Common myeloid progenitor, CD34-positive (primary cell): ENCODE results near the gene PFKL.

Experiments
- CTCF ChIA-PET: fragments of 350-600 bp; sonication (Branson Sonifier 250); formaldehyde crosslinking; loops from one replicate; lab custom pipeline; 2021; ENCODE audit warnings: antibody characterized with exemption; lab: Charles Lee
- POLR2A ChIA-PET: fragments of 350-600 bp; sonication (Branson Sonifier 250); formaldehyde crosslinking; loops from one replicate; lab custom pipeline; 2021; ENCODE audit warnings: antibody characterized with exemption; lab: Charles Lee
- DNase-seq, 3 donors: peaks; one replicate each; pipeline versions ENCODE4 v3.0.0 to v3.0.0-alpha.2; 2013
- H3K27ac ChIP-seq, 2 experiments: 1 replicate in 1 of 2; 2 replicates in 1 of 2; pipeline ENCODE4 v1.7.0; 2013; ENCODE audit warnings: inconsistent platforms in 2 of 2, low read length in 2 of 2, mild to moderate bottlenecking in 2 of 2, low read depth in 1 of 2, moderate library complexity in 1 of 2; ENCODE audit not compliant: severe bottlenecking in 2 of 2, insufficient read depth in 1 of 2, poor library complexity in 1 of 2
- H3K27me3 ChIP-seq, 5 experiments: replicated peaks in 2 of 5; 1 replicate in 3 of 5; 2 replicates in 2 of 5; pipeline versions ENCODE4 v1.6.1 to v1.7.0; 2013; ENCODE audit warnings: low read length in 4 of 5, mild to moderate bottlenecking in 2 of 5, moderate library complexity in 2 of 5, inconsistent platforms in 1 of 5; ENCODE audit not compliant: insufficient read depth in 5 of 5, control insufficient read depth in 4 of 5
- H3K36me3 ChIP-seq, 4 experiments: 1 replicate in 2 of 4; 2 replicates in 2 of 4; pipeline versions ENCODE4 v1.6.1 to v1.7.0; 2013; ENCODE audit warnings: low read length in 3 of 4, control low read depth in 1 of 4, mild to moderate bottlenecking in 1 of 4; ENCODE audit not compliant: control insufficient read depth in 4 of 4, insufficient read depth in 4 of 4
- H3K4me1 ChIP-seq, 4 experiments: 1 replicate in 3 of 4; 2 replicates in 1 of 4; pipeline versions ENCODE4 v1.6.1 to v1.7.1; 2013; ENCODE audit warnings: low read length in 3 of 4, mild to moderate bottlenecking in 3 of 4, control low read depth in 1 of 4, inconsistent platforms in 1 of 4, moderate library complexity in 1 of 4; ENCODE audit not compliant: control insufficient read depth in 4 of 4, insufficient read depth in 4 of 4; ENCODE audit errors: control extremely low read depth in 1 of 4
- H3K4me3 ChIP-seq, 7 experiments: 1 replicate in 4 of 7; 2 replicates in 3 of 7; pipeline versions ENCODE4 v1.5.1 to v1.7.0; 2013; ENCODE audit warnings: mild to moderate bottlenecking in 7 of 7, low read length in 6 of 7, moderate library complexity in 6 of 7, inconsistent platforms in 2 of 7, low read depth in 2 of 7, control low read depth in 1 of 7; ENCODE audit not compliant: insufficient read depth in 4 of 7, control insufficient read depth in 1 of 7; ENCODE audit errors: extremely low read depth in 1 of 7
- H3K9me3 ChIP-seq, 5 experiments: 1 replicate in 4 of 5; 2 replicates in 1 of 5; pipeline versions ENCODE4 v1.6.1 to v1.7.1; 2013; ENCODE audit warnings: low read length in 4 of 5, mild to moderate bottlenecking in 2 of 5, inconsistent platforms in 1 of 5, low read depth in 1 of 5, moderate library complexity in 1 of 5; ENCODE audit not compliant: control insufficient read depth in 4 of 5, insufficient read depth in 2 of 5; ENCODE audit errors: control extremely low read depth in 1 of 5
- WGBS: methylation state at CpG from one replicate; pipeline ENCODE4 v1.1.5; 2013; ENCODE audit not compliant: insufficient coverage; 5-methylcytosine and 5-hydroxymethylcytosine counted together

The PFKL gene

GRCh38 chr21:44260791-44261631 is 38.8 kb upstream of the PFKL start:
- Histone ChIP-seq H3K36me3 (no peaks in the 10 kb centered on the region), H3K27ac (no peak overlapping the region), H3K4me3 (no peak overlapping the region), H3K9me3 (no peaks in the 10 kb centered on the region), H3K27me3 (no peaks in the 10 kb centered on the region), H3K4me1 (peaks cover 0 to 2% (median 0%) of the 10 kb centered on the region in 4 experiments)
- WGBS, result 95% methylated on average over 15 of the region's 19 CpGs
- no peak for DNase-seq
- CTCF ChIA-PET, result no interaction called here
- POLR2A ChIA-PET, result no interaction called here

GRCh38 chr21:44261675-44262295 is 38.1 kb upstream of the PFKL start, which contains the start of gene DNMT3L:
Gene DNMT3L, minus strand, starts transcription at chr21:44261897. Its CDS starts 638 bp downstream, at chr21:44261259.
- 89% methylated on average over 18 of the region's 19 CpGs for WGBS
- Histone ChIP-seq H3K9me3 (no peaks in the 10 kb centered on the region), H3K36me3 (no peaks in the 10 kb centered on the region), H3K27me3 (no peaks in the 10 kb centered on the region), H3K4me3 (no peak within 1 kb of the TSS), H3K27ac (no peak within 1 kb of the TSS), H3K4me1 (peaks cover 0 to 2% (median 0%) of the 10 kb centered on the region in 4 experiments)
- DNase-seq, result no peak
- ChIA-PET CTCF (no interaction called here), POLR2A (no interaction called here)

DNA sequence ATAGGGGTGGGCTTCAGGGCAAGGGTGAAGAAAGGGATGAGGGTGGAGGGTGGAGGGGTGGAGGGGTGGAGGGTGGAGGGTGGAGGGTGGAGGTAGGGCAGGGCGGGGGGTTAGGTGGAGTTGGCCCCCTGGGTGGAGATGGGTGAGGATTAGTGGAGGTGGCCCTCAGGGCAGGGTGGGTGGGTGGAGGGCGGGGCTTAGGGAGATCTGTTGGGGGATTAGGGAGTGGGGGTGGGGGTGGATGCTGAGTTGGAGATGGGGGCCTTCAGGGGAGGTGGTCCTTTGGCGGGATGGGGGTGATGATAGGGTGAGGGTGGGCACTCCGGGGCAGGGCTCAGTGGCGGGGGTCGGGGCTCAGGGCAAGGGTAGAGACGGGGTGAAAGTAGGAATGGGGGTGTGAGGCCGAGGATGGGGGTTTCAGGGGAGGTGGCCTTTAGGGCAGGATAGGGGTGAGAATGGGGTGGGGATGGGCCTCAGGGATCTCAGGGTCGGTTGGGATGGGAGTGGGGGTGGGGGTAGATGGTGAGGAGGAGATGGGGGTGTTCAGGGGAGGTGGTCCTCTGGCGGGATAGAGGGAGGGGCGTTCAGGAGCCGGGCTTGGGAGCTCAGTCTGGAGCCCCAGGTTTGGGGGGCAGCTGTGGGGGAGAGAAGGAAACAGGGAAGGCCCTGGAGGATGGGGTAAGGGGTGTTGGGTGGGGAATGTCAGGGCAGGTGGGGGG is 37.4 kb upstream of the PFKL start:
- 97% methylated on average over 8 of the region's 12 CpGs for WGBS
- ChIA-PET CTCF (no interaction called here), POLR2A (no interaction called here)
- Histone ChIP-seq H3K27me3 (no peaks in the 10 kb centered on the region), H3K9me3 (no peaks in the 10 kb centered on the region), H3K27ac (no peak overlapping the region), H3K4me3 (no peak overlapping the region), H3K4me1 (peaks cover 0 to 2% (median 0%) of the 10 kb centered on the region in 4 experiments), H3K36me3 (no peaks in the 10 kb centered on the region)
- DNase-seq, result no peak

DNA sequence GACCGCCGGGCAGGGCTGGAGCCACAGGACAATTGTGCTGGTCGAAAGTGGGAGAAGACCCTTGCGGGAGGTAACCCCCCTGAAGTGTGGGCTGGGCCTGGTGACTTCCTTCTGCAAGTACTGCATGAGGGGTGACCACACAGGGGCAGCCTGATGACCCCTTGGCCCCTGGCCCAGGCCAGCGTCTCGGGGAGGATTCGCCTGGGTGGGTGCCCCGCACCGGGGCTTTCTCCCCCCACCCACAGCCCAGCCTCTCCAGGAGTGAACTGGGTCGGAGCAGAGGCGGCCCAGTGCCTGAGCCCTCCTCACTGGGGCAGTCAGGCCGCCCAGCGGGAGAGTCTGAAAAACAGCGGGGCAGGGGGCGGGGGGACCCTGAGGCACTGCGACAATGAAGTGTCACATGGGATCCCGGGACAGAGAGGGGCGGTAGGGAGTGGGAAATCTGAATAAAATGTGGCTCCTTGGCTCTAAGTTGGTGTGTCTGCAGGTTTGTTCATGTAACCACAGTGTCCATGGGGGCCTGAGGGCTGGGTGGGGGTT is 36.6 kb upstream of the PFKL start:
- Histone ChIP-seq H3K27ac (no peak overlapping the region), H3K36me3 (no peaks in the 10 kb centered on the region), H3K4me1 (peaks cover 0 to 2% (median 0%) of the 10 kb centered on the region in 4 experiments), H3K4me3 (no peak overlapping the region), H3K27me3 (no peaks in the 10 kb centered on the region), H3K9me3 (no peaks in the 10 kb centered on the region)
- POLR2A ChIA-PET, result interaction anchor here (0.8 kb wide), 1 partner anchor 1729 kb away, joined by 7 read pairs; no protein-coding TSS in a partner anchor
- CTCF ChIA-PET, result no interaction called here
- no peak for DNase-seq
- 91% methylated on average over 12 of the region's 18 CpGs for WGBS

DNA sequence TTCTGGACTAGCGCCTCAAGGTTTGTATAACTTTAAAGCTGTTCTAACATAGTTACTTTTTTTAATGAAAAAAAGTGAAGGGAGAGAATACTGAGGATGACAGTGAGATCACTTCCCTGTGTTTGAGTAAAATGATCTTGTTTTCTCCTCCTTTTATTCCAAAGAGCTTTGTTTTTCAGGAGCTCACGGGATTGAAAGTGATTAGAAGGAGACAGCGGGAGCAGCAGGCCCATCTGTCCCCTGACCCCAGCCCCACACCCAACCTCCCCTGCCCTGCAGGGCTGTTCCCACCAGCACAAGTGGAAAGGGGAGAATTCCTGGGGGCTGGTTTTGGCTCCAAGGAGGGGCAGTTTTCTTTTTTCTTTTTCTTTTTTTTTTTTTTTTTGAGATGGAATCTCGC is 36.1 kb upstream of the PFKL start:
- ChIA-PET CTCF (no interaction called here), POLR2A (interaction anchor here (0.8 kb wide), 1 partner anchor 1729 kb away, joined by 7 read pairs; no protein-coding TSS in a partner anchor)
- H3K4me3 ChIP-seq, result no peak overlapping the region
- H3K9me3 ChIP-seq, result no peaks in the 10 kb centered on the region
- H3K27me3 ChIP-seq, result no peaks in the 10 kb centered on the region
- WGBS, result no CpG with 5 or more reads among the region's 4 CpGs
- H3K36me3 ChIP-seq, result no peaks in the 10 kb centered on the region
- H3K27ac ChIP-seq, result no peak overlapping the region
- no peak for DNase-seq
- H3K4me1 ChIP-seq, result peaks cover 0 to 2% (median 0%) of the 10 kb centered on the region in 4 experiments

GRCh38 chr21:44265734-44266270 is 34.1 kb upstream of the PFKL start:
- ChIA-PET POLR2A (no interaction called here), CTCF (interaction anchor here (1.4 to 1.5 kb wide), 2 partner anchors 11 to 22 kb away, joined by 3 to 4 read pairs; no protein-coding TSS in a partner anchor)
- Histone ChIP-seq H3K27me3 (no peaks in the 10 kb centered on the region), H3K36me3 (no peaks in the 10 kb centered on the region), H3K27ac (no peak overlapping the region), H3K9me3 (no peaks in the 10 kb centered on the region), H3K4me1 (peaks cover 0 to 2% (median 0%) of the 10 kb centered on the region in 4 experiments), H3K4me3 (no peak overlapping the region)
- WGBS, result 98% methylated on average over 9 of the region's 17 CpGs
- no peak for DNase-seq
